Activated CD8-positive, alpha-beta T cell treated with anti-CD3 and anti-CD28 coated beads for 36 hours (primary cell): ENCODE measurements around the gene RALY. TPM values are rescaled to one million over a fixed set of nuclear protein-coding genes. Genes with fewer than 3 reads are reported as not detected.

ENCODE experiments used
- ATAC-seq: fragments of 200-7000 bp; cut with Tn5 transposase; one replicate; pipeline ENCODE4 v1.10.0; 2021; ENCODE audit warnings: mild to moderate bottlenecking, moderate library complexity
- CTCF ChIA-PET: fragments of 350-600 bp; sonication (Branson Sonifier 250); formaldehyde crosslinking; loops from one replicate; lab custom pipeline; 2021; ENCODE audit warnings: antibody characterized with exemption; lab: Charles Lee
- POLR2A ChIA-PET: fragments of 350-600 bp; sonication (Branson Sonifier 250); formaldehyde crosslinking; loops from one replicate; lab custom pipeline; 2021; ENCODE audit warnings: antibody characterized with exemption; lab: Charles Lee
- DNase-seq: peaks from one replicate; pipeline ENCODE4 v3.0.0-alpha.2; 2020
- H3K27ac Mint-ChIP-seq: one replicate; pipeline ENCODE4 v1.8.0; 2021; ENCODE audit warnings: mild to moderate bottlenecking, mixed read lengths
- H3K27me3 Mint-ChIP-seq: one replicate; pipeline ENCODE4 v1.8.0; 2021; ENCODE audit warnings: mixed read lengths
- H3K36me3 Mint-ChIP-seq: one replicate; pipeline ENCODE4 v1.8.0; 2021; ENCODE audit warnings: low read depth, mixed read lengths
- H3K4me1 Mint-ChIP-seq: one replicate; pipeline ENCODE4 v1.8.0; 2021; ENCODE audit warnings: low read depth, mixed read lengths
- H3K4me3 Mint-ChIP-seq: one replicate; pipeline ENCODE4 v1.8.0; 2021; ENCODE audit warnings: mild to moderate bottlenecking, moderate library complexity, mixed read lengths
- H3K9me3 Mint-ChIP-seq: one replicate; pipeline ENCODE4 v1.8.0; 2021; ENCODE audit warnings: mixed read lengths
- intact Hi-C: fragments of 100-400 bp; cut with micrococcal nuclease; formaldehyde crosslinking; loops from one replicate; pipeline ENCODE4 v1.10.0; 2022
- total RNA-seq, 2 experiments: library from RNA; stranded (reverse); gene quantifications; one replicate each; pipeline ENCODE4 v1.2.3, GENCODE V29; 2021
- TF ChIP-seq, protein P1 (sequence below): fragments of 200-600 bp; IDR thresholded peaks from one replicate; pipeline ENCODE4 v1.8.0; 2022; ENCODE audit warnings: antibody characterized with exemption, mild to moderate bottlenecking

Gene RALY
- total RNA-seq, 2 experiments from 2014 or later = 151 to 153 TPM

DNA sequence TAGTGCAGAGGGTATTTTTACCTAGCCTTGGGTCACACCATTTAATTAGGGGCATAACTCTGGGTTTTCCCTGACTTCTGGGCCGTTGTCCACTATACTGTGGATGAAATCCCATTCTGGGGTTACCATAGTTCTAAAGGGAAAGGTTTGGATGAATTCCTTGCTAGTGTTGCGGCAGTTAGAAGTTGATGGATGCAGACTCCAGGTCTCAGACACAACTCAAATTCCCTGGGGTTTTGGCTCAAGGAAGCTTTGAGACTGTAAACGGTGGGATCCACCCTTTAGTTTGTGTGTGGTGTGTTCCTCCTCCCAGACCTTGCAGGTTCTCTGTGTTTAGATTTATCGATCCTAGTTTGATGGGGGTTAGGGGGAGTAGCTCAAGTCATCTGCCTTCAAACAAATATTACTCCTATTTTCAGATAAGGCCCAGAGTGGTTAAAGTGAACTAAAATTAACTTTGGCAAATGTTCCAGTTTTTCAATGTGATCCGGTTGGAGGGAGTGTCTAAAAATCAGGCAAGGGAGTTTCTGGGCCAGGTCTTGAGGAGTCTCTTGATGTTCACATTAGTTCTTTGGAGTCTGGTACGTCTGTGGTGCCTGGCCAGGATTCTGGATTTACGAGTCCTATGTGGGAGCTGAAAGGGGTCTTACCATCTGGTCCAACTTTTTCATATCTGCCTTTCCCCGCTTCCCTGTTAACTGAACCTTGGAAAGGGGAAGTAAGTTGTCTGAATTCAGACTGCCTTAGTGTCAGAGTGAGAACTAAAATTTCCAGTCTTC lies 1.5 kb downstream of the RALY start:
- peaks cover 2% of the 10 kb centered on the region for H3K9me3 Mint-ChIP-seq
- peaks cover 67% of the 10 kb centered on the region for H3K4me1 Mint-ChIP-seq
- H3K4me3 Mint-ChIP-seq = peak overlapping the region; percentile 98
- DNase-seq (no peak), ATAC-seq (no peak)
- ChIA-PET POLR2A (interaction anchor here (0.6 to 2.3 kb wide), 4 partner anchors 12 to 117 kb away, joined by 3 to 20 read pairs (median 6); partner anchors contain the start of gene EIF2S2), CTCF (interaction anchor here (1.0 to 1.1 kb wide), 2 partner anchors 10 to 16 kb away, joined by 3 read pairs; no protein-coding TSS in a partner anchor)
- H3K36me3 Mint-ChIP-seq = peaks cover 40% of the 10 kb centered on the region
- intact Hi-C loops = no loop called here
- H3K27ac Mint-ChIP-seq = peak overlapping the region; percentile 65
- TF ChIP-seq, protein P1, sequence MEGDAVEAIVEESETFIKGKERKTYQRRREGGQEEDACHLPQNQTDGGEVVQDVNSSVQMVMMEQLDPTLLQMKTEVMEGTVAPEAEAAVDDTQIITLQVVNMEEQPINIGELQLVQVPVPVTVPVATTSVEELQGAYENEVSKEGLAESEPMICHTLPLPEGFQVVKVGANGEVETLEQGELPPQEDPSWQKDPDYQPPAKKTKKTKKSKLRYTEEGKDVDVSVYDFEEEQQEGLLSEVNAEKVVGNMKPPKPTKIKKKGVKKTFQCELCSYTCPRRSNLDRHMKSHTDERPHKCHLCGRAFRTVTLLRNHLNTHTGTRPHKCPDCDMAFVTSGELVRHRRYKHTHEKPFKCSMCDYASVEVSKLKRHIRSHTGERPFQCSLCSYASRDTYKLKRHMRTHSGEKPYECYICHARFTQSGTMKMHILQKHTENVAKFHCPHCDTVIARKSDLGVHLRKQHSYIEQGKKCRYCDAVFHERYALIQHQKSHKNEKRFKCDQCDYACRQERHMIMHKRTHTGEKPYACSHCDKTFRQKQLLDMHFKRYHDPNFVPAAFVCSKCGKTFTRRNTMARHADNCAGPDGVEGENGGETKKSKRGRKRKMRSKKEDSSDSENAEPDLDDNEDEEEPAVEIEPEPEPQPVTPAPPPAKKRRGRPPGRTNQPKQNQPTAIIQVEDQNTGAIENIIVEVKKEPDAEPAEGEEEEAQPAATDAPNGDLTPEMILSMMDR = no peak
- H3K27me3 Mint-ChIP-seq = no peaks in the 10 kb centered on the region

DNA sequence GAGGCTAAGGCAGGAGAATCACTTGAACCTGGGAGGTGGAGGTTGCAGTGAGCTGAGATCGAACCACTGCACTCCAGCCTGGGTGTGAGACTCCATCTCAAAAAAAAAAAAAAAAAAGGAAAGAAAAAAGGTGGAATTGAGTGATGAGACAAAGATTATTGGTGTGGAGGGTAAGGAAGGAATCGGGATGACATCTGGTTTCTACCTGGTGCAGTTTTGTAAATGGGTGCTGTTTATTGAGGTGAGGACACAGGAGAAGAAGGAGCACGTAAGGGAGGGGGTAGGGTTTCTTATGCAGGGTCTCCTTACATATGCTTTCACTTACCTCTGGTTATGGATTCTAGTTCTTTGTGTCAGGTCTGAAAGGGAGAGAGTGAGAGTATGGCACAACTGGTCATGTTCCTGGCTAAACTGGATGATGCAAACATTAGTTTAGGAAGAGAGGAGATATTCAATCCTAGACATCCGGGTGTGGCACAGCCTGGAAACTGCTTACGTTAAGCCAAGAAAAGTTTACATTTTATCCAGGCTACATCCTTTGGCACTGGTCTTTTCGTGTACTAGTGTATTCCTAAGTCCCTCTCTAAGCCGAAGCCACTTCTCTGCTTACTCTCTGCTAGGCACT lies 5.4 kb downstream of the RALY start:
- H3K27ac Mint-ChIP-seq = no peak overlapping the region
- TF ChIP-seq, protein P1 = no peak
- H3K36me3 Mint-ChIP-seq = peaks cover 35% of the 10 kb centered on the region
- DNase-seq = no peak
- no peak overlapping the region for H3K4me3 Mint-ChIP-seq
- POLR2A ChIA-PET = no interaction called here
- intact Hi-C loops = no loop called here
- H3K27me3 Mint-ChIP-seq = no peaks in the 10 kb centered on the region
- peaks cover 78% of the 10 kb centered on the region for H3K4me1 Mint-ChIP-seq
- peaks cover 2% of the 10 kb centered on the region for H3K9me3 Mint-ChIP-seq
- CTCF ChIA-PET = interaction anchor here (1.4 kb wide), 1 partner anchor 15 kb away, joined by 5 read pairs; no protein-coding TSS in a partner anchor
- no peak for ATAC-seq

DNA sequence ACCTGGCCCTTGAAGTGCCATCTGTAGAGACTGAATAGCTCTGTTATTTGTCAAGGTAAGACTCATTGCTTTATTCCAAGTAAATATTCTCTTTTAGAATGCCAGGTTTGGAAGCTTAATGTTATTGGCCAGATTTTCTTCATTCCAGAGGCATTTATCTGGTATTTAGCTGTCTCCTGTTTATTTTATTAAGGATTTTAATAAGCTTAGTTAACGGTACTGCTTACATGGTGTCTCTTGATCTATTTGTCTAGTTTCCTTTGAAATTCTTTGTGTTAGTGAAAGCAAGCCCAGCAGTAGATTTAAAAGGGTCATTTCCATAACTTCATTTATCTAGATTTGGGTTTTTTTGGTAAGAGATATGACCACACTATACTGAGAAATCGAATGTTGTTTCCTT lies 7.7 kb downstream of the RALY start:
- intact Hi-C loops = no loop called here
- peaks cover 86% of the 10 kb centered on the region for H3K4me1 Mint-ChIP-seq
- peaks cover 2% of the 10 kb centered on the region for H3K9me3 Mint-ChIP-seq
- no peaks in the 10 kb centered on the region for H3K27me3 Mint-ChIP-seq
- TF ChIP-seq, protein P1 = no peak
- H3K4me3 Mint-ChIP-seq = no peak overlapping the region
- DNase-seq (no peak), ATAC-seq (no peak)
- ChIA-PET POLR2A (interaction anchor here (0.7 kb wide), 1 partner anchor 53 kb away, joined by 3 read pairs; no protein-coding TSS in a partner anchor), CTCF (interaction anchor here (0.7 kb wide), 1 partner anchor 59 kb away, joined by 3 read pairs; no protein-coding TSS in a partner anchor)
- no peak overlapping the region for H3K27ac Mint-ChIP-seq
- H3K36me3 Mint-ChIP-seq = peaks cover 26% of the 10 kb centered on the region

DNA sequence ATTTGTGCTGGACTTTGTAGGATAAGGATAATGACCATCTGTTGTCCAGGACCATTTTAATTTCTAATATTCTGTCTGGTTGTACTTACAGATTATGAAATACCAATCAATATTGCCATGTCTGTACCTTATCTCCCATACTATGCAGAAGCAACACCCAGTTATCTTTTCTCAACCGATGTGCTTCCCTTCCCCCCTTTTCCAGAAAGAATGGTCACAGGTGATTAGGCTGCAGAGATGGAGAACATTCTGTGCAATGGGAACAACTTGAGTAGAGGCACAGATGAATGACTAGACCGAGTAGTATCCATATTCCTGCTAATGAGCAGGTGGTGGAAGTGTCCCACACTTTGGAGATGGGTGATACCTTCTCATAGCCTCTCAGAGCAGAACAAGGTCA lies 10.5 kb downstream of the RALY start:
- peaks cover 24% of the 10 kb centered on the region for H3K36me3 Mint-ChIP-seq
- intact Hi-C loops = no loop called here
- DNase-seq = no peak
- no peaks in the 10 kb centered on the region for H3K27me3 Mint-ChIP-seq
- H3K27ac Mint-ChIP-seq = no peak overlapping the region
- peaks cover under 1% of the 10 kb centered on the region for H3K9me3 Mint-ChIP-seq
- H3K4me1 Mint-ChIP-seq = peaks cover 82% of the 10 kb centered on the region
- TF ChIP-seq, protein P1 = no peak
- ChIA-PET CTCF (interaction anchor here (1.6 kb wide), 1 partner anchor 19 kb away, joined by 7 read pairs; no protein-coding TSS in a partner anchor), POLR2A (interaction anchor here (0.9 kb wide), 1 partner anchor 11 kb away, joined by 3 read pairs; the partner anchor contains the start of gene RALY)
- no peak overlapping the region for H3K4me3 Mint-ChIP-seq
- ATAC-seq = no peak
